NCI-H748 (cell line): ENCODE data around the gene ZNF816.
"Not testable (repeated sequence)": the region's sequence is repeated elsewhere in the genome, so short reads cannot be mapped to it uniquely, and the experiment has no call there.

Experiments
- DNase-seq: peaks from one replicate; lab custom pipeline; 2025; ENCODE audit not compliant: unreplicated experiment; lab: John Stamatoyannopoulos, UW

The ZNF816 gene

DNA sequence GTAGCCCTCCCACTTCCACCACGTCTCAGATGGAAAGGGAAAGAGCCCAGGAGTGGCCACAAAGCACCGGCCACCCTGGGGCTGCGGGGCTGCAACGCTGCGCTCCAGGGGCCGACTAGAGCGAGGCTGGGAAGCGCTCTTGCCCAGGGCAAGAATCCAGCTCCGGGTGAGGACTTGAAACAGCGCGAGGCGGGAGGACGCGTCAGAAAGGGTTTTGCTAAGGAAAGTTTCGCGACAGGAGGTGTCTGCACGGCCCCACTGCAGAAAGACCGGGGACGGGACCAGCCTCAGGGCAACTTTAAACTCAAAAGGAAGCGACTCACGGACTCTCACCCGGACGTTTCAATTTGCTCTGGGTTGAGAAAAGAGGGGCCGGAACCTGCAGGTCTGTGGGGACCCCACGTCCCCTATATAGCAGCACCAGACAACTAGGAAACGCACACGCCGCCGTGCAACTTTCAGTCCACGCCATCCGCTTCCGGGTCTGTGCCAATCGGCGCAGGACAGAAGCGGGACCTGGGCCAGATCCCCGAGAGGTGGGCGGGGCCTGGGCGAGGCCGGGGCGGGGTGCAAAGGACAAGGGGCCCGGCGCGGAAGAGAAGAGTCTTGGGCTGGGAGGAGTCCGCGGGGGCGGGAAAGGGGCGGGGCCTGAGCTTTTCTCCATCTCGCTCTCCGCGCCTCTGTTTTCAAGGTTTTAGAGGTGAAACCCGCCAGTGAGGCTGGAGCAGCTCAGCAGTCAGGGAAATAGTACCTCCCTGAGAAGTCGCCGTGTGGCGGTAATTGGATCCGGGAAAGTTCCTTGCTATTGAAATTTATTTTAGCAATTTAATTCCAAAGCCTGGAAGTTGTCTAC lies at the start of gene ZNF816:
TSS of gene ZNF816 (minus strand) at position 488 of the 853 bp plus-strand sequence. CDS start 6,792 bp downstream, outside the sequence.
- peak; percentile 98 for DNase-seq

DNA sequence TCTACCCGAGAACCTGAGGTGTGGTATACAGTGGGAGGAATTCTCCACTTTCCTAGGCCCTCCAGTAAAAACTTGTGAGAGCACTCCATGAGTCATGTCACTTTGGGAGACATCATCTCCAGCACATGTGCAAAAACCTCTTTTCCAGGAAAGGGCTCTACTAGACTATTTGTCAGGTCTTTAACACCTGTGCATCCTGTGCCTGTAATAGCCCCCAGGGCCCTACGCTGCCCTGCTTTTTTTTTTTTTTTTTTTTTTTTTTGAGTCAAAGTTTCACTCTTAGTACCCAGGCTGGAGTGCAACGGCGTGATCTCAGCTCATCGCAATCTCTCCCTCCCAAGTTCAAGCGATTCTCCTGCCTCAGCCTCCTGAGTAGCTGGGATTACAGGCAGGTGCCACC lies 49.3 kb upstream of the ZNF816 start:
- DNase-seq: no peak

DNA sequence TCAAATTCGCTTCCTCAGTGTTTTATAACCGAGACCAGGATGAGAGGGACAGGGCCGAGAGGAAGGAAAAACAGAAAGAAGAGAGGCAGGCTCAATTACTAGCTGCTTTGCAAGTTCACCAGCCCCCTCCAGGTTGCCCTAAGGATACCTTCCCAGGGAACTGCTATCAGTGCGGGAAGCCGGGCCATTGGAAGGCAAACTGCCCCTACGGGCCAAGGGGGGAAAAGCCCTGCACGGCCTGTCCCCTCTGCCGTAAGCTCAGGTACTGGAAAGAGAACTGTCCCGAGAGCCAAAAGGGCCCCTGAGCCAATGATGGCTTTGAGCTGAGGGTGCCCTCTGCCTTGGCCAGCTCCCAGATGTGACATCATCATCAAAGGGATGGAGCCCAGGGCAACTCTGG lies 47.8 kb upstream of the ZNF816 start:
- no peak for DNase-seq

DNA sequence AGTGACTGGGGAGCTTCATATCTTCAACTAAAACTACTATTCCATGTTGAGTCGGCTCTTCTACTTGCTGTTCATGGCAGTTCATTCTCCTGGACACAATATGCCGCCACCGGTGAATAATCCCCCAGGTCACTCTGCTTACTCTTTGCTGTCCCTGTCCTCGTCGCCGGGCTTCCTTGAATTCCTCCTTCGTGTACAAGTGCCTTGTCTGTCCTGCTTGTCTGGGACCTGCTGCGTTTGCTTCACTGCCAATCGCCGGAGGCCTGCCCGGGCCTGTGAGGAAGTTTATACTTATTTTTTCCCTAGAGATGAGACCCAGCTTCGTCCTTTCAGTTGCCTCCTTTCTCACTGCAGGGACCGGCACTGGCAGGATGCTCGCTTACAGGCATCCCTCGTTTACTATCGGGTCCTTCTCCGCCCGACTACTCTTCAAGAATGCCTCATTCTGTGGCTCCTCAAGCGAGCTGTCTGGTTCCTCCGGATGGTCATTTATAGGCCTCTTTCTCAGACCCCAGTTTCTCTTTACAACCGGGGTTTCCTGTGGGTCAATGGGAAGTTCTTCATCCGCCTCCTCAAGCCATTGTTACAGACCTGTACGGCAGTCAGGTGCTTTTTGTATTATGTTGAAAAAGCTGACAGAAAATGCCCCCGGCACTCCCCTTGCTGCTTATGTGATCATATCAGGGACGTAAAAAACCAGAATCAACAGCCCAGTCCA lies 45.5 kb upstream of the ZNF816 start:
- no peak for DNase-seq

DNA sequence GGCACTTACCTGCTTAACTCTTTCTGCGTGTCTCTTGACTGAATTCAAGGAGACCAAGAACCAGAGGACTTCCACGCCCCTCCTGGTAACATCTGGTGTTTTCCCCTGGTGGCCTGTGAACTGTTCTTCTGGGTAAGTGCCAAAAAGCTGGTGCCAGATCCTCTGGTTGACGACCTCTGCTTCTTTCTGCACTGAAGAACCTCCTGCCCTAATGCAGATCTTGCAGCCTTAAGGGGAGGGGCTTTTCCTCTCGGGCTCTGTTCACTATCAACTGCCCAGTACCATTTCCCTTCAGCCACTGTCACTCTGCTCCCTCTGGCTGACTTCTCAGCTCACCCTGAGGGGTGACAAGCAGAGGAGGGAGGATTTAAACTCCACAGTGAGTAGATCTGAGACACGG lies 44.9 kb upstream of the ZNF816 start:
- no peak for DNase-seq

DNA sequence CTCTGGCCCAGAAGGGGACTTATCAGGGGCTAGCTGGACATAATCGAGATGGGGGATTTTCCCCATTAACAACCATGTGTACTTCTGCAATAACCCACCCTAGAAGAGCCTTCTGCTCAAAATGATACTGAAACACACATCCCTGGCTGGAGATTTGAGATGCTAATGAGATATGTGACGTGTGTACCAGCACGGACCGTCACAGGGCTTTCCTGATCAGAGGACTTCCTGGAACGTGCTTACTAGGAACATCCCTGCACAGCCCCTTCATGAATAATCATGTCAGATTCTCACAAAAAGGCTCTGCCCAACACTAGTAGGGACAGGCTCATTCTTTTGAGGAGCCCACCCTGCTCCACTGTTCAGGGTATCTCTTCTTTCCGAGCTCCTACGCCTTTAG lies 44.5 kb upstream of the ZNF816 start:
- DNase-seq: no peak

DNA sequence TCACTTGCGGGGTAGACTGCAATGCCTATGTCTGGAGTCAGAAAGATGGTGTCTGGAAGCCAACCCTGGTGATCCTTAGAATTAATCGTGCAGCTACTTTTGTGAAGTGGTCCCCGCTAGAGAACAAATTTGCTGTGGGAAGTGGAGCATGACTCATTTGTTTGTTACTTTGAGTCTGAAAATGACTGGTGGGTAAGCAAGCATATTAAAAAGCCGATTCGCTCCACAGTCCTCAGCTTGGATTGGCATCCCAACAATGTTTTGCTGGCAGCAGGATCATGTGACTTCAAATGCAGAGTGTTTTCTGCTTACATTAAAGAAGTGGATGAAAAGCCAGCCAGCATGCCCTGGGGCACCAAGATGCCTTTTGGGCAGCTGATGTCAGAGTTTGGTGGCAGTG lies 41.6 kb upstream of the ZNF816 start:
- DNase-seq: no peak

DNA sequence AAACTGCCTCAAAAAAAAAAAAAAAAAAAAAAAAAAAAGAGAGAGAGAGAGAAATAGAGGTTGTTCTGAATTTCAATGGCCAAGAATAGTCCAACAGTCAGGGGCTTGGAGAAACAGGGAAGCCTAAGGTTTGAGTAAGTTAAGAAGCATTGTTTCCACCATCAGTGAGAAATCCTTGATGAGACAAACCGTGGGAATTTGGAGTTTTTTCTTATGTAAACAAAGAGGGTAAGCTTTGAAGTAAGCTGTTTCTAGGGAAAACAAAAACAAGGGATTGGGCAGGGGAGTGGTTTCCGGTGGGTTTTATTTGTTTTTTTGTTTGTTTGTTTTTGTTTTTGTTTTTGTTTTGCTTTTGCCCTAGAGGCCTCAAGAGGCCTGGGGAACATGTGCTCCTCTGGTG lies 39.8 kb upstream of the ZNF816 start:
- DNase-seq: no peak

DNA sequence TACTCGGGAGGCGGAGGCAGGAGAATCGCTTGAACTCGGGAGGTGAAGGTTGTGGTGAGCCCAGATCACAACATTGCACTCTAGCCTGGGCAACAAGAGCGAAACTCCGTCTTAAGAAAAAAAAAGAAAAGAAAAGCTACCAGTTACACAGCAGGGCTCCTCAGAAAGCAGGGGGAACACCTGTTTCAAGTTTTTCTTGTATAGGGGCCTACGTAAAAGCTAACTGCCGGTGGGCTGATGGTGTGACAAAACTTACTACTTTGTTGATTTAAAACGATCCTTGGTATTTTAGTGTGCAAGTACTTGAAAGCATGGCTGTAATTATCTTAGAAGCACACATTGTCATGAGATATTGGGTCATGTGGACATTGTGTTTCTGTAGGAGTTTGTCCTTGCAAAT lies 35.3 kb upstream of the ZNF816 start:
- DNase-seq: no peak

DNA sequence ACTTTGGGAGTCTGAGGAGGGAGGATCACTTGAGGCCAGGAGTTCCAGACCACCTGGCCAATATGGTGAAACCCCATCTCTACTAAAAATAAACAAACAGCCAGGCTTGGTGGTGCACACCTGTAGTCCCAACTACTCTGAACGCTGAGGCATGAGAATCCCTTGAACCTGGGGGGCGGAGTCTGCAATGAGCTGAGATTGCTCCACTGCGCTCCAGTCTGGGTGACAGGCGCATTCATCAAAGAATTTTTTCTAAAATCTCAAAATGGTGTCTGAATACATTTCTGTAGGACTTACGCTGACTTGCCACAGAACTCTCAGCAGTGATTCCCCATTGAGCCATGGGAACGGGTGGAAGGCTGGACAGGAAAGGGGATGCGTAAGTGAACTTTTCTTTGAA lies 33.0 kb upstream of the ZNF816 start:
- no peak for DNase-seq

DNA sequence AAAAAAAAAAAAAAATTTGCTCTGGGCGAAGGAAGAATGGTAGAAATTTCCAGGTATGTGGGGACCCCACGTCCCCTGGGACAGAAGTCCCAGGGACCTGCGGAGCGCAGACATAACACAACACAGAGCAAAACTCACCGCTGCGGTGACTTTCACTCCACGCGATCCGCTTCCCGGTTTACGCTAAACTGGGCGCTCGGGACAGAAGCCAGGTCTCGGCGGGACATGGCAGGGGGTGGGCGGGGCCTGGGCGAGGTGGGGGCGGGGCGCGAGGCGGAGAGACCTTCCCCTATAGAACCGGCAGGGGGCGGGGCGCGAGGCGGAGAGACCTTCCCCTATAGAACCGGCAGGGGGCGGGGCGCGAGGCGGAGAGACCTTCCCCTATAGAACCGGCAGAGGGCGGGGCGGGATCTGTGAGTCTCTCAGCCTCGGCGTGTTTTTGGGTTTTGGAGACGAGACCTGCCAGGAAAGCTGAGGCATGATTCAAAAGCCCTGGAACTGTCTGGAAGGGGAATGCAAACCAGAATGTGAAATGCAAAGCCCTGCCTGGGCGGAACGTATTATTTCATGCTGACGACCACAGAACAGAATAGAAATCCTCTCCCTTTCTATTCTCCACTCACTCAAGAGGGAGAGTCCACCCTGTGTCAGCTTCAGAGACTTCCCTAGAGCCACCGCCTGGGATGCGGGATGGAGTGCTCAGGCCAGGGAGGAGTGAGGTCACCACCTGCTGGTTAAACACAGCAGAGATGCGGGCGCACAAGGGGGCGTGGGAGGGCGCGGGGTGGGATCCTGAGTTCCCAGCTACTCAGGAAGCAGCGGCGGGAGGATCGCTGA lies 30.9 kb upstream of the ZNF816 start:
- peak; percentile 85 for DNase-seq

DNA sequence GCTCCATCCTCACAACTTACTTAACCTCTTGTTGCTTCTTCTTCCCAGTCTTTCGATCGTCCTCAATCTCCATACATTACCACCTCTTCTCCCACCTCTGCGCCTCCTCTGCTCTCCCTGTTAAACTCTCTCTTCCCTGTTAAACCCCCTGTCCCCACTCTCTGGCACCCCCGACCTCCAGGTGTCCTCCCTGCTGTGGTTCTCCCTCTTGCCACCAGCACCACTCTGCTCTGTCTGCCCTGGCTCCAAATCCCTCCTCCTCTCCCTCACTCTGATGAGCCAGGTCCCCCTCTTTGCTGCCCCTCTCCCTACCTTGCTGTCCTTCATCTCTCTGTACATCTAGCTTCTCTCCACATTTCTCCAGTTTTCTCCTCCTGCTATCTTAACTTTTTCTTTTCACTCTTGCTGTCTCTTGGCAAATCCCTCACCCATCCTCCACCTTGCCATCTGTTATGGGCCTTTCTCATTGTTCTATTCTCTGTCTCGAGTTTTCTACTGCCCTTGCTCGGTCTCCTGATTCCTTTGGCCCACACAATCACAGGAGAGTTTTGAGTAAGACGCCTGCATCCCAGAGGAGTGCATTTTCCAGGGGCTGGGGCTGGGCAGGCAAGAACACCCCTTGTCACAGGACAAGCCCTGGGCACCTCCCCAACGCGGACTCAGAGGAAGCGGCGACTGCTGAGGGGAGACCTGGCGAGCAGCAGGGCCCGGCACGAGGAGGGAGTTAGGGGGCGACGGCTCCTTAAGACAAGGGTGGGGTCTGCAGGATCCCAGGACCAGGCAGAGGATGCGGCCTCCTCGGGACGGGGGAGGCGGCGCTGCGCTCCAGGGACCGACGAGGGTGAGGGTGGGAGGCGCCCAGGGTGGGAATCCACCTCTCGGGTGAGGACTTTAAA lies 29.7 kb upstream of the ZNF816 start:
- DNase-seq: no peak

DNA sequence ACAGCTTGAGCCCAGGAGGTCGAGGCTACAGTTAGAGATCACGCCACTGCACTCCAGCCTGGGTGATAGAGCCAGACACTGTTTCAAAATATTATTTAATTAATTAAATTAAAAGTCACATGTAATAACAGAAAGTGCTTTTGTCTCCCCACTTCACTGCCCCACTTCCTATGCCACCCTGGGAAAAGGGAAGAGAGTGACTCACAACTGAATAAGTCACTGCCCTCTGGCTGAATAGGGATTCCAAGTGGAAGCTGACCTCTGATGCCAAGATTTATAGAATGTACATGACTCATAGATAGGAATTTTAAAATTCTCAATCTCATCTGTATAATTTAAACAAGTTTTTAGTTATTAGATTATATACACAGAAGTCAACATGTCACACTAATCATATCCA lies 28.8 kb upstream of the ZNF816 start:
- DNase-seq: no peak

DNA sequence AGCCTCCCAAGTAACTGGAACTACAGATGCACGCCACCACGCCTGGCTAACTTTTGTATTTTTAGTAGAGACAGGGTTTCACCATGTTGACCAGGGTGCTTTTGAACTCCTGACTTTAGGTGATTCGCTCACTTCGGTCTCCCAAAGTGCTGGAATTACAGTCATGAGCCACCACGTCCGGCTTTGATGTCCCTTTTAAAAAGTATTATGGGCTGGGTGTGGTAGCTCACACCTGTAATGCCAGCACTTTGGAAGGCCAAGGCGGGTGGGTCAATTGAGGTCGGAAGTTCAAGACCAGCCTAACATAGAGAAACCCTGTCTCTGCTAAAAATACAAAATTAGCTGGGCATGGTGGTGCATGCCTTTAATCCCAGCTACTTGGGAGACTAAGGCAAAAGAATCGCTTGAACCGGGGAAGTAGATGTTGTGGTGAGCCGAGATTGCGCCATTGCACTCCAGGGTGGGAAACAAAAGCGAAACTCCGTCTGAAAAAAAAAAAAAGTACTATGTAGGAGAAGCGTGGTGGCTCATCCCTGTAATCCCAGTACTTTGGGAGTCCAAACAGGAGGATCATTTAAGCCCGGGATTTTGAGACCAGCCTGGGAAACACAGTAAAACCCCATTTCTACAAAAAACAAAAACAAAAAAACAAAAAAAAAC lies 28.2 kb upstream of the ZNF816 start:
- no peak for DNase-seq

DNA sequence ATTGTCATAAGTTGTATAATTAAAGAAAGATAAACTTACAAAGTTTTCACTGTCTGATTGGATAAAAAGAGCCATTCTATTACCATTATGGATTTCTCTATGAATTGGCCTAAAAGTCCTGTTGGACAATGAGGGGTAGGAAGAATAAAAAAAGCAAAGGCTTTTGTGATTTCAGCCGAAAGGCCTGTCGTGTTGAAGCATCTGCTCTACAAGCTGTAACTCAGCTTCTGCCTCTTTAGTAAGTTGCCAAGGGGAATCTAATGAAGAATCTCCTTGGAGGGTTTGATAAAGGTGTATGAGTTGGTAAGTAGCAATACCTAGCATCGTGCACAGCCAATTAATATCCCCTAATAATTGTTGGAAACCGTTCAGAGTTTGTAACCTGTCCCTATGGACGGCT lies 25.8 kb upstream of the ZNF816 start:
- DNase-seq: no peak

DNA sequence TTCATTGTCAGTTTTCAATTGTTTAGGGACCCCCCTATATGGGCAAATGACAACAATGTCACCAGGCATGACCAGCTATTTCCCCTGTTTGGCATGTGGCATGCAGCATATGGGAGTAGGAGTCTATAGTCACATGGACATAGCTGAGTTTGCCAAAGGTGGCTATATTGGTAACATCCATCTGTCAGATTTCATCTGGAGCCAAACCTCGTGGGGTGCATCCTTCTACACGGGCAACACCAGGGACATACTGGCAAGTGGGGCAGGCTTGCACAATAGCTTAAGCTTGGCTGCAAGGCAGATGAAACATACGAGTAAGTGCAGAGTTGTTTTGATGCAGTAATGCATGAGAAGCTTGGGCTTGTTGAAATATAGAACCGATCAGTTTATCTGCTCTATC lies 24.5 kb upstream of the ZNF816 start:
- DNase-seq: no peak

DNA sequence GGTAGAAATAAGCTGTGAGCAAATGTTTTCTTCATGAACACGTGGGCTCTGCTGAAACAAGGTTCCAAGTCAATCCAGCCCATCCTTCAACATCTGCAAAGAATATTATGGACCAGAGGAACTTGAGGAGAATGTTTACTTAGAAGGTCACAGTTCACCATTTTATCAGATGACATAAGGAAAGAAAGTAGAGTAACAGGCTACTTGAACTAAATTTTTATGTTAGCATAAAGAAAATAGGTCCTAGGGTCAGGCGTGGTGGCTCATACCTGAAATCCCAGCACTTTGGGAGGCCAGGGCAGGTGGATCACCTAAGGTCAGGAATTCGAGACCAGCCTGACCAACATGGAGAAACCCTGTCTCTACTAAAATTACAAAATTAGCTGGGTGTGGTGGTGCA lies 20.5 kb upstream of the ZNF816 start:
- not testable (repeated sequence) for DNase-seq

DNA sequence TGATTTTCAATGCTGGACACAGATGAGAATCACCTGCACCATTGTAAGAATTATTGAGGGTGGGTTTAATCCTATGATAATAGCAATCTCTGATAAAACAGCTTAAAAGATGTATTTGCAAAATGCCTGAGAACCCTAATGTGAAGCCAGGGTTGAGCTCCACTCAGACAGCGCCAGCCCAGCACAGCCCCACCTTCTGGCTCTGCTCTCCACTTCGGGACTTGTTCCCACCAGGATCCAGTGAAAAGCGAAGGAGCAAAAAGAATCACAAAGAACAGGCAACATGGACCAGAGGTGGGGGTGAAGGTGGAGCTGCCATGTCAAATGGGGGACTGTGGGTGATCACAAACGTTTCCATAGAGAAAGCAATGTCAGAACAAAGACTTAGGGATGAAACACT lies 18.6 kb upstream of the ZNF816 start:
- DNase-seq: no peak

DNA sequence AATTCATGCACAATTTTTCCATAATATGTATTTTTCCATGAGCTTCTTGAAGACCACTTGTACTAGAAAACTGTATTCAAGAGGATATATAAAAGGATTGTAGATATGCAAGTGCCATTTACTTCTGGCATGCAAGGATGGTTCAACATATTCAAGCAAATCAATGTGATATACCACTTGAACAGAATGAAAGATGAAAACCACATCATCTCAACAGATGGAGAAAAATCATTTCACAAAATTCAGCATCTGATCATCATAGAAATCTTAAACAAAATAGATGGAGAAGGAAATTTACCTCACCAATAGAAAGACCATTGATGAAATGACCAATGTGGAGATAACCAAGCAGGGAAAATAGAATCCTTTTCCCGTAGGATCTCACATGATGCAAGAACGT lies 5.1 kb upstream of the ZNF816 start:
- DNase-seq: no peak

DNA sequence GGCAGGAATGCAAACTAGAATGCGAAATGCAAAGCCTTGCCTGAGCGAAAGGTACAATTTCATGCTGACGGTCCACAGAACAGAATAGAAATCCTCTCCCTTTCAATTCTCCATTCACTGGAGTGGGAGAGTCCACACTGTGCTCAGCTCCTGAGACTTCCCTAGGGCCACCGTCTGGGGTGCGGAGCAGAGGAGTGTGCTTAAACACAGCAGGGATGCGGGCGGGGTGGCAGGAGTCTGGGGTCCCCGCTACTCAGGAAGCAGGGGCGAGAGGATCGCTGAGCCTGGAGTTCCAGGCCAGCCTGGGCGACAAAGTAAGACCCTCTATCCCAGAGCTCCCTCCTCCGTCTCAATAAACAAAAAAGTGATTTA lies 552 bp upstream of the ZNF816 start:
- DNase-seq: peak; percentile 73
